ENCODE data around the gene TGM1.

TGM1 gene

DNA sequence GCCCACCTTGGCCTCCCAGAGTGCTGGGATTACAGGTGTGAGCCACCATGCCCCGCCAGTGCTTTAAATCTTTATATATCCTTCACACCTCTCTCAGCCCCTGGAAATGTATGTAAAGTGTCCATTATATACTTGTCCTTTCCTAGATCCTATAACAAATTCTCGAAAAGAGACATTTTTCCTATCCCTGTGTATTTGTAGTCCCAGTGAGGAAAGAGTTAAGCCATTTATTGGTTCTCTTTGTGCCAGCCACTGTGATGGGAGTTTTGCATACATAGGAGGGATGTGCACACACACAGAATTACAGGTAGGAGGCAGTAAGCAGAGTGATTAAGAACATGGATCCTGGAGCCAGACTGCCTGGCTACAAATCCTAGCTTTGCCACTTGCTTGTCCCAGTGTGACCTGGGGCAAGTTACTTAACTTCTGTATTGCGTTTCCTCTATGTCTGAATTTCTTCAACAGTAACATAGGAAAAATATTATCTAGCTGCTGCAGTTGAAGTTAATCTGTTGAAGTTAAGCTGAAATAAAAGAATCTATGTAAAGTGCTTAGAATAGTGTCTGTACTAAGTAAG lies 10.5 kb upstream of the TGM1 start:
- H3K27me3 ChIP-seq (ENCODE audit: insufficient read depth, low read length) = no peaks in the 10 kb centered on the region
- H3K9me3 ChIP-seq (ENCODE audit: insufficient read depth, low read depth, low read length) = no peaks in the 10 kb centered on the region
- no peak overlapping the region for H3K4me3 ChIP-seq (ENCODE audit: low read depth, low read length)
- H4K12ac ChIP-seq (ENCODE audit: low read depth, low read length) = no peak overlapping the region
- H3K27ac ChIP-seq (ENCODE audit: low read depth, low read length) = no peak overlapping the region
- H3K79me2 ChIP-seq (ENCODE audit: control insufficient read depth, insufficient read depth, low read length, poor library complexity) = peaks cover 2% of the 10 kb centered on the region
- H3K4me1 ChIP-seq (ENCODE audit: control insufficient read depth in 1 of 2, insufficient read depth in 2 of 2, low read length in 2 of 2) = peaks cover 0 to 5% of the 10 kb centered on the region in 2 experiments
- H2AK5ac ChIP-seq (ENCODE audit: low read length) = no peak overlapping the region
- no peak overlapping the region for H3K4ac ChIP-seq (ENCODE audit: low read depth, low read length)
- no peak overlapping the region for H4K8ac ChIP-seq (ENCODE audit: low read depth, low read length)
- no peak overlapping the region for H3K9ac ChIP-seq (ENCODE audit: low read length)
- H3K36me3 ChIP-seq (ENCODE audit: control insufficient read depth in 1 of 2, insufficient read depth in 2 of 2, low read length in 2 of 2) = peaks cover 9 to 13% of the 10 kb centered on the region in 2 experiments
- no peak overlapping the region for H2BK12ac ChIP-seq (ENCODE audit: low read length)
- H3K4me2 ChIP-seq (ENCODE audit: low read length) = no peak overlapping the region
- H3K18ac ChIP-seq (ENCODE audit: low read length) = no peak overlapping the region
- H3K23ac ChIP-seq (ENCODE audit: low read length) = no peak overlapping the region
- H4K91ac ChIP-seq (ENCODE audit: low read depth, low read length) = no peak overlapping the region
- H2BK5ac ChIP-seq (ENCODE audit: low read depth, low read length, poor library complexity) = no peak overlapping the region
- H2AFZ ChIP-seq (ENCODE audit: insufficient read depth, low read length, poor library complexity) = no peak overlapping the region
- WGBS (ENCODE audit: extremely low coverage, insufficient coverage, insufficient read length) = no CpG with 5 or more reads among the region's 3 CpGs
- H2BK120ac ChIP-seq (ENCODE audit: insufficient read depth, low read length, poor library complexity) = no peak overlapping the region
- peaks cover 5% of the 10 kb centered on the region for H3K79me1 ChIP-seq (ENCODE audit: low read length)
- DNase-seq = no peak
- H3K14ac ChIP-seq (ENCODE audit: low read length) = no peak overlapping the region

DNA sequence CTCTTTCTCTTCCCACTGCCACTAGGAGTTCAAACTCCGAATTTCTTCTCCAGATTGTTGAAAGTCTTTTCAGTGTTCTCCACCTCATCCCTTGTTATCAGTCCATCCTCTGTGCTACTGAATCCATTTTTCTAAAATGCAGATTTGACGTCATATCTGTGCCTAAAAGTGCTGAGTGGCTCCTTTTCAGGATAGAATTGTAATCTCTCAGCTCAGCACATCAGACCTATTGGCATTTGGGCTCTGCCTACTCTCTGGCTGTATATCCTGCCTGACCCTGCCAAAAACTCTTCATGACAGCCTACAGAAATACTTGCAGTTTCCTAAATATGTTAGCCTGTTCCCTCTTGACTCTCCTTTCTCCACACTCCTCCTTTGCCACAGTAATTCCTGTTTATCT lies 9.5 kb upstream of the TGM1 start:
- H3K36me3 ChIP-seq (ENCODE audit: control insufficient read depth in 1 of 2, insufficient read depth in 2 of 2, low read length in 2 of 2) = peaks cover 15 to 20% of the 10 kb centered on the region in 2 experiments
- H3K27me3 ChIP-seq (ENCODE audit: insufficient read depth, low read length) = no peaks in the 10 kb centered on the region
- H3K79me2 ChIP-seq (ENCODE audit: control insufficient read depth, insufficient read depth, low read length, poor library complexity) = peaks cover 2% of the 10 kb centered on the region
- no peak overlapping the region for H2AK5ac ChIP-seq (ENCODE audit: low read length)
- H3K27ac ChIP-seq (ENCODE audit: low read depth, low read length) = no peak overlapping the region
- H3K4me3 ChIP-seq (ENCODE audit: low read depth, low read length) = no peak overlapping the region
- no peak overlapping the region for H2BK120ac ChIP-seq (ENCODE audit: insufficient read depth, low read length, poor library complexity)
- H4K12ac ChIP-seq (ENCODE audit: low read depth, low read length) = no peak overlapping the region
- no peak overlapping the region for H3K14ac ChIP-seq (ENCODE audit: low read length)
- H2BK5ac ChIP-seq (ENCODE audit: low read depth, low read length, poor library complexity) = no peak overlapping the region
- H3K18ac ChIP-seq (ENCODE audit: low read length) = no peak overlapping the region
- H3K4ac ChIP-seq (ENCODE audit: low read depth, low read length) = no peak overlapping the region
- no peak overlapping the region for H4K91ac ChIP-seq (ENCODE audit: low read depth, low read length)
- no peak overlapping the region for H3K9ac ChIP-seq (ENCODE audit: low read length)
- H3K79me1 ChIP-seq (ENCODE audit: low read length) = peaks cover 5% of the 10 kb centered on the region
- H3K23ac ChIP-seq (ENCODE audit: low read length) = no peak overlapping the region
- no peaks in the 10 kb centered on the region for H3K9me3 ChIP-seq (ENCODE audit: insufficient read depth, low read depth, low read length)
- peaks cover 2 to 7% of the 10 kb centered on the region in 2 experiments for H3K4me1 ChIP-seq (ENCODE audit: control insufficient read depth in 1 of 2, insufficient read depth in 2 of 2, low read length in 2 of 2)
- no CpG with 5 or more reads among the region's 2 CpGs for WGBS (ENCODE audit: extremely low coverage, insufficient coverage, insufficient read length)
- no peak overlapping the region for H2AFZ ChIP-seq (ENCODE audit: insufficient read depth, low read length, poor library complexity)
- no peak overlapping the region for H2BK12ac ChIP-seq (ENCODE audit: low read length)
- H3K4me2 ChIP-seq (ENCODE audit: low read length) = no peak overlapping the region
- DNase-seq = no peak
- H4K8ac ChIP-seq (ENCODE audit: low read depth, low read length) = no peak overlapping the region

DNA sequence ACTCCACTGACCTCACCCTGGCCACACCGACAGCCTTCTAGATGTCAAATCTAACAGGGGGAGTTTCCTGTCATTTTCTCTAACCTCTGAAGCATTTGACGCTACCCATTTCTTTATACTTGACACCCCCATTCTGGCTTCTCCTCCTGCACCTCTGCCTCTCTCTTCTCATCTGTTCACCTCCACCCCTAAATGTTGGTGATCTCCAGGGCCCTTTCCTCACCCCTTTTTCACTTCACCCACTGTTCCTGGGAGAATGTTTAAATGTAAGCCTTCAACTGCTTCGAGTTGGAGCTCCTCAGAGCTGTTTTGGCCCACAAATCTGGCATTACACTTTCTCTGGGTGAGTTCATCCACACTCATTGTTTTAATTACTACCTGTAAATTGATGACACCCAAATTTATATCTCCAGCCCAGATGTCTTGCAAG lies 8.9 kb upstream of the TGM1 start:
- peak overlapping the region; percentile 7 for H4K91ac ChIP-seq (ENCODE audit: low read depth, low read length)
- peak overlapping the region; percentile 14 for H2AFZ ChIP-seq (ENCODE audit: insufficient read depth, low read length, poor library complexity)
- H3K4me1 ChIP-seq (ENCODE audit: control insufficient read depth in 1 of 2, insufficient read depth in 2 of 2, low read length in 2 of 2) = peaks cover 3 to 9% of the 10 kb centered on the region in 2 experiments
- H2BK5ac ChIP-seq (ENCODE audit: low read depth, low read length, poor library complexity) = no peak overlapping the region
- H2AK5ac ChIP-seq (ENCODE audit: low read length) = no peak overlapping the region
- no CpG with 5 or more reads among the region's 3 CpGs for whole genome bisulfite sequencing (ENCODE audit: extremely low coverage, insufficient coverage, insufficient read length)
- no peak overlapping the region for H3K14ac ChIP-seq (ENCODE audit: low read length)
- H3K18ac ChIP-seq (ENCODE audit: low read length) = peak overlapping the region; percentile 17
- H3K4me2 ChIP-seq (ENCODE audit: low read length) = peak overlapping the region; percentile 77
- H4K8ac ChIP-seq (ENCODE audit: low read depth, low read length) = peak overlapping the region; percentile 23
- peak overlapping the region; percentile 81 for H3K4me3 ChIP-seq (ENCODE audit: low read depth, low read length)
- H3K36me3 ChIP-seq (ENCODE audit: control insufficient read depth in 1 of 2, insufficient read depth in 2 of 2, low read length in 2 of 2) = peaks cover 22 to 26% of the 10 kb centered on the region in 2 experiments
- H3K9me3 ChIP-seq (ENCODE audit: insufficient read depth, low read depth, low read length) = no peaks in the 10 kb centered on the region
- peak overlapping the region; percentile 31 for H3K4ac ChIP-seq (ENCODE audit: low read depth, low read length)
- H2BK120ac ChIP-seq (ENCODE audit: insufficient read depth, low read length, poor library complexity) = no peak overlapping the region
- DNase-seq = no peak
- peak overlapping the region; percentile 42 for H3K9ac ChIP-seq (ENCODE audit: low read length)
- H3K27me3 ChIP-seq (ENCODE audit: insufficient read depth, low read length) = no peaks in the 10 kb centered on the region
- no peak overlapping the region for H4K12ac ChIP-seq (ENCODE audit: low read depth, low read length)
- H3K79me2 ChIP-seq (ENCODE audit: control insufficient read depth, insufficient read depth, low read length, poor library complexity) = peaks cover 2% of the 10 kb centered on the region
- no peak overlapping the region for H3K23ac ChIP-seq (ENCODE audit: low read length)
- peaks cover 5% of the 10 kb centered on the region for H3K79me1 ChIP-seq (ENCODE audit: low read length)
- H3K27ac ChIP-seq (ENCODE audit: low read depth, low read length) = no peak overlapping the region
- H2BK12ac ChIP-seq (ENCODE audit: low read length) = no peak overlapping the region

DNA sequence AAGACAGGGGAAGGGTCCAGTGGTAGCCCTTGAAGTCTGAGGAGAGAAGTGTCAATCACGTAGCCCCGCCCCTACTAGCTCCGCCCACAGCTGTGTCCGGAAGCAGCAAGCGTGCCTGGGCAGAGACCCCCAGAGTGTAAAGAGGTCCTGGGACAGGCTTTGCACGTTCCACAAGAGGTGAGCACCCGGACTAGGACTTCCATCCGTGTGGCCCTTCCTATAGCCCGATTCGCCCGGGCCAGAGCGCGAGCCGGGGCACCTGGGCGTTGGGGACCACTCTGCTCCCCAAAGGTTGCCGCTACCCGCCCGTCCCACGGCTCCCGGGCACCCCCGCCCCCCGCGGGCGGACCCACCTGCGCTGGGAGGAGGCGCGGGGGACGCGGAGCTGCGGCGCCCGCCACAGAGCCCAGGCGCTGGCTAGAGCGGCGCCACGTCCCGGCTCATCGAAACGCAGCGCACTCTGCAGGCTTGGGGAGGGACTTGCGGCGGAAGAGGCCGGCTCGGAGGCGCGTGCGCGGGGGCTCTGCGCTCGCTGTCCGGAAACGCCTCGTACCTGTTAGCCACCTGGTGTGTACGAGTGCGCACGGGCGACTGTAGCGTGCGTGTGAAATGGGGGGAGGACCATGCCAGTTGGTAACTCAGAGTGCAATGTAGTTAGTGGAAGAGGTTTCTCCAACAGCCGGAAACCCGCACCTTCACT lies 8.3 kb upstream of the TGM1 start, which contains the start of gene RABGGTA:
TSS of gene RABGGTA (minus strand) at position 464 of the 700 bp plus-strand sequence. CDS start 482 bp downstream, outside the sequence.
- Histone ChIP-seq H3K4me3 (ENCODE audit: low read depth, low read length) (peak within 1 kb of the TSS; percentile 81), H3K4ac (ENCODE audit: low read depth, low read length) (peak within 1 kb of the TSS; percentile 56), H3K18ac (ENCODE audit: low read length) (peak within 1 kb of the TSS; percentile 84), H3K23ac (ENCODE audit: low read length) (no peak within 1 kb of the TSS), H3K4me1 (ENCODE audit: control insufficient read depth in 1 of 2, insufficient read depth in 2 of 2, low read length in 2 of 2) (peaks cover 3 to 9% of the 10 kb centered on the region in 2 experiments), H4K8ac (ENCODE audit: low read depth, low read length) (peak within 1 kb of the TSS; percentile 95), H4K12ac (ENCODE audit: low read depth, low read length) (peak within 1 kb of the TSS; percentile 78), H3K9ac (ENCODE audit: low read length) (peak within 1 kb of the TSS; percentile 82), H4K91ac (ENCODE audit: low read depth, low read length) (peak within 1 kb of the TSS; percentile 97), H3K36me3 (ENCODE audit: control insufficient read depth in 1 of 2, insufficient read depth in 2 of 2, low read length in 2 of 2) (peaks cover 27 to 32% of the 10 kb centered on the region in 2 experiments), H3K9me3 (ENCODE audit: insufficient read depth, low read depth, low read length) (no peaks in the 10 kb centered on the region), H3K27me3 (ENCODE audit: insufficient read depth, low read length) (no peaks in the 10 kb centered on the region), H2BK5ac (ENCODE audit: low read depth, low read length, poor library complexity) (peak within 1 kb of the TSS; percentile 91), H2AK5ac (ENCODE audit: low read length) (peak within 1 kb of the TSS; percentile 29), H2AFZ (ENCODE audit: insufficient read depth, low read length, poor library complexity) (peak within 1 kb of the TSS; percentile 67), H3K27ac (ENCODE audit: low read depth, low read length) (peak within 1 kb of the TSS; percentile 96), H3K4me2 (ENCODE audit: low read length) (peak within 1 kb of the TSS; percentile 77), H2BK120ac (ENCODE audit: insufficient read depth, low read length, poor library complexity) (peak within 1 kb of the TSS; percentile 84), H2BK12ac (ENCODE audit: low read length) (no peak within 1 kb of the TSS), H3K14ac (ENCODE audit: low read length) (peak within 1 kb of the TSS; percentile 94), H3K79me2 (ENCODE audit: control insufficient read depth, insufficient read depth, low read length, poor library complexity) (peaks cover 2% of the 10 kb centered on the region), H3K79me1 (ENCODE audit: low read length) (peaks cover 5% of the 10 kb centered on the region)
- DNase-seq = peak; percentile 84 to 95
- WGBS (ENCODE audit: extremely low coverage, insufficient coverage, insufficient read length) = no CpG with 5 or more reads among the region's 61 CpGs

All from trophoblast cell (in vitro differentiated cells and primary cell).